GM21717 (cell line): ENCODE results near the gene DYNAP.

ENCODE experiments used
- ATAC-seq: cut with Tn5 transposase; IDR thresholded peaks from one replicate; pipeline ENCODE4 v1.9.1; 2021; ENCODE audit warnings: mild to moderate bottlenecking, moderate library complexity; ENCODE audit not compliant: unreplicated experiment

The DYNAP gene

GRCh38 chr18:54590945-54591344 lies at the start of gene DYNAP:
Gene DYNAP, plus strand, starts transcription at chr18:54591245. Its CDS starts 38 bp downstream, at chr18:54591283.
- ATAC-seq: no peak

GRCh38 chr18:54551590-54551989 lies 39.5 kb upstream of the DYNAP start:
- no peak for ATAC-seq

GRCh38 chr18:54555286-54555685 lies 35.8 kb upstream of the DYNAP start:
- no peak for ATAC-seq

GRCh38 chr18:54555996-54556395 lies 35.0 kb upstream of the DYNAP start:
- no peak for ATAC-seq

- ATAC-seq: no peak
Observed at GRCh38 chr18:54557958-54558357, 33.1 kb upstream of the DYNAP start.

GRCh38 chr18:54558609-54559585 lies 32.1 kb upstream of the DYNAP start:
- no peak for ATAC-seq

- no peak for ATAC-seq
Observed at GRCh38 chr18:54561706-54562267, 29.3 kb upstream of the DYNAP start.

- no peak for ATAC-seq
Observed at GRCh38 chr18:54580202-54580729, 10.8 kb upstream of the DYNAP start.

- ATAC-seq: no peak
Observed at GRCh38 chr18:54584065-54584464, 7.0 kb upstream of the DYNAP start.

GRCh38 chr18:54585743-54586142 lies 5.3 kb upstream of the DYNAP start:
- no peak for ATAC-seq

- no peak for ATAC-seq
Observed at GRCh38 chr18:54604211-54604610, 13.2 kb downstream of the DYNAP start.

- ATAC-seq: no peak
Observed at GRCh38 chr18:54606835-54607212, 15.8 kb downstream of the DYNAP start.

GRCh38 chr18:54607213-54608027 lies 16.4 kb downstream of the DYNAP start:
- ATAC-seq: no peak

GRCh38 chr18:54608028-54608642 lies 17.1 kb downstream of the DYNAP start:
- ATAC-seq: no peak

GRCh38 chr18:54611816-54612215 lies 20.8 kb downstream of the DYNAP start:
- ATAC-seq: no peak

GRCh38 chr18:54612237-54612636 lies 21.2 kb downstream of the DYNAP start:
- no peak for ATAC-seq

- ATAC-seq: no peak
Observed at GRCh38 chr18:54613174-54613573, 22.1 kb downstream of the DYNAP start.

- peak; percentile 86 for ATAC-seq
Observed at GRCh38 chr18:54616220-54616848, 25.3 kb downstream of the DYNAP start.

- no peak for ATAC-seq
Observed at GRCh38 chr18:54622084-54622483, 31.0 kb downstream of the DYNAP start.

- no peak for ATAC-seq
Observed at GRCh38 chr18:54626779-54627178, 35.7 kb downstream of the DYNAP start.
